GM18907 (cell line): ENCODE measurements around the gene CLASP2.

Experiments
- ATAC-seq: cut with Tn5 transposase; IDR thresholded peaks from one replicate; pipeline ENCODE4 v1.9.1; 2021; ENCODE audit warnings: mild to moderate bottlenecking, moderate library complexity; ENCODE audit not compliant: unreplicated experiment

Gene CLASP2

DNA sequence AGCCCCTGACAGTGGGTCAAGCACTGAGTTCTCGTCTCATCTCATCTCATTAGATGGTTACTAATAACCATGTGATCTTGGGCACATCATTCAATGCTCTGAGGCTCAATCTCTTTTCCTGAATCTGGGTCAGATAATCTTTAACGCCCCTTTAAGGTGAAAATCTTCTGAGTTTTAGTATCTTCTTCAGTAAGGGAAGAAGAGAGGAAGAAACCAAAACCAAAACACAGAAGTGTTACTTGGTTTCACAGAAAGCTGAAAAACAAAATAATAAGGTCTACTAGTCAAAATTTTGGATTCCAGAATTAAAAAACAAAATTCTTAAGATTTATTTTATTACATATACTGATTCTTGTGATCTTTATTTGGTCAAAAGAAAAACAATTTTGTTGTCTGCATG, 78.2 kb downstream of the CLASP2 start:
- no peak for ATAC-seq

DNA sequence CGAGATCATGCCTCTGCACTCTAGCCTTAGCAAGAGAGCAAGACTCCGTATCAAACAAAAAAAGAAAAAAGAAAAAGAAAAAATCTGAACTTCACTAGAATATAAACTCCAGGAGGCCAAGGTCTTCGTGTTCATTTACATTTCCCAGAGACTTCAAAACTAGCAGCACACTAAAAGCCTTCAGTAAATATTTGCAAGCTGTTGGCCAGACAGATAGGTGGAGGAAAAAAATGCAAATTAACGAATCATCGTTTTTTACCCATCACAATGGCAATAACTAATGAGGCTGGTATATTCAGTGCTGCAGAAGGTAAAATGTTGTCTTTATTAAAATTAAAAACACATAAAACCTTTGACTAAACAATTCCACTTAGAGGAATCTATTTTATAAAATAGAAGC, 80.6 kb downstream of the CLASP2 start:
- ATAC-seq: no peak

DNA sequence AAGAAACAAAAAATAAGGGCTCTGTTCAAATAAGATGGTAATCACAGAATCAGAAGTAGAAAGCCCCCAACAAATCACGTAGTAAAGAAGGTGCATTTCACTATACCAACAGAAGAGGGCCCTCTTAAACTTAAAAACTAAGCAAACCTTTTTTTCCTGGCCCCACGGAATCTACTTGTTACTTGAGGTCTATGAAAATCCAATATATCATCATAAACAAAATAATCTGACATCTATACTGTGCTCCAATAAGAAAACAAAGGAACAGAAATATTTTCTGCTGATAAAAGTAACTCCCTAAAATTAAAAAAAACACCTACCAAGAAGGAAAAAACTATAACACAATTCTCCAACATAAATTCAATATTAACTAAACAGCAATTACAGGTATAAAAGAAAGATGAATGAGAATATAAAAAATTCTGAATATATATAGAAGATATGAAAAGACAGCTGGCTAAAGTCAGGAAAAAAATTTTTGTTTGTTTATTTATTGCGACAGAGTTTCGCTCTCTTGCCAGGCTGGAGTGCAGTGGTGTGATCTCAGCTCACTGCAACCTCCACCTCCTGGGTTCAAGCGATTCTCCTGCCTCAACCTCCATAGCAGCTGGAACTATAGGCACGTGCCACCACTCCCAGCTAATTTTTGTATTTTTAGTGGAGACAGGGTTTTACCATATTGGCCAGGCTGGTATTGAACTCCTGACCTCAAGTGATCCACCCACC, 81.8 kb downstream of the CLASP2 start:
- ATAC-seq: no peak

DNA sequence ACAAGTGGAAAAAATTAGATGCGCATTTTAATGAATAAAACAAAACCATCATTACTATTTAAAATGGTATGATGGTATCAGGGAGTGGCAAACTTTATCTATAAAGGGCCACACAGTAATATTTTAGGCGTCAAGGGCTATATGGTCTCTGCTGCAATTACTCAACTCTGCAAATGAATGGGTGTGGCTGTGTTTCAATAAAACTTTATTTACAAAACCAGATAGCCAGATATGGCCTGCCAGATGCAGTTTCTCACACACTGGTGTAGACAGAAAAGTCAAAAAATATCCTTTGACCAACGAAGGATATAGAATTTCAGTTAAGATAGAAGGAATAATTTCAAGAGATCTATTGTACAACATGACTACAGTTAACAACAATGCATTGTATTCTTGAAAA, 83.8 kb downstream of the CLASP2 start:
- ATAC-seq: no peak

DNA sequence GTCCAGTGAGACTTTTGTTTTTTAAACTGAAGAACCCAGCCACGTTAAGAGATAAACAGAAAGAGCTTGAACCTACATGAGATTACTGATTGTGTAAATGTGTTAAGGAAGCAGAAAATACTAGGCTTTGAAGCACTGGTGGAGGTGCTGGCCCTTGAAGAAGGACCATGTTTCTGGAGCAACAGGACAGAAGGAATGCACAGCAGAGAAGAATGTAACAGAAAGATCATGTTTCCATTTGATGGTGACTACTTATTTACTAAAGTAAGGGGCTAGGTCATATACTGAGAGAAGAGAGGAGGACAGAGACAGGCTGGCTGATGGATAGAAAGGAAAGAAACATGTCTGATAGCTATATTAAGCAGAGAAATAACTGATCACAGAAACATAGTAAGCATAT, 88.8 kb downstream of the CLASP2 start:
- no peak for ATAC-seq

DNA sequence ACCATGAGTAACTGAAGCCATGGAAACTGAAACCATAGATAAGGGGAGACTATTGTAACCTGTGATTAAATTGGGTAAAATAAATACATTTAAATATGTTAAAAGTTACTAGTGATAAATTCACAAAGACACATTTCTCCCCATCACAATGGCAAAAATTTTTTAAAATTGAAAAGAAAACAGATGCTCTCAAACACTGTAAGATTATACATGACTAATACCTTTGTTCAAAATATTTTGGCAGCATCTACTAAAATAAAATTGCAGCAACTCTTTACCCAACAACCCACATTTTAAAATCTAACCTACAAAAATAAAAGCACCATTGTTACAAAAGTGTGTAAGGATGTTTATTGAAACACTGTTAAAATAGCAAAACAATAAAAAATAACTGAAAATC, 93.3 kb downstream of the CLASP2 start:
- ATAC-seq: no peak

DNA sequence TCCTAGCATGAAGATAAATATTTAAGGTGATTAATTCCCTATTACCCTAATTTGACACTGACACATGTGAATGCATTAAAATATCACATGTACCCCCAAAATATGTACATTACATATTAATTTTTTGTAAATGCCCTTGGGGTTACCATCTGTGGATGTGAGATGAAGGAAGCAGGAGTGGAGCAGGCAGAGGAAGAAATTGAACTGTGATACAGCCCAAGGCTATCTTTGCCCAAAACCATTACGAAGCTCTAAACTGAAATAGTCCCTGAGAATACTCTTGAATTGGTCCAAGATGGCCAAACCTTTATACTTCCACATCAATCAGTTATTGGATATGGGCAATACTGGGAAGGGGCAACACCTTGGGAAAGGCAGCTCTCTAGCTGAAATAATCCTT, 105.0 kb downstream of the CLASP2 start:
- no peak for ATAC-seq

DNA sequence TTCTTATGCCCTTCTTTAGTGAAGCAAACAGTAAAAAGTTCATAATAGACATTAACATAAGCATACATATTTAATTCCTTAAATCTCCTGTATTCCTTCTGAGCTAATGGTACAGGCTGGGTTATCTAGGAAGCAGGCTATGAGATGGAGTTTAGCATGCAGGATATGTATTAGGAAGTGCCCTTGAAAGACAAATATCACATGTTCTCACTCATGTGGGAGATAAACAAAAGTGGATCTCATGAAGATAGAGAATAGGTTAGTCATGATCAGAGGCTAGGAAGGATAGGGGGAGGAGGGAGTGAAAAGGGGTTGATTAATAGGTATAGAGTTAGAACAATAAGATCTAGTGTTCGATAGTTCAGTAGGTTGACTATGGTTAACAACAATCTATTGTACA, 105.4 kb downstream of the CLASP2 start:
- ATAC-seq: no peak

DNA sequence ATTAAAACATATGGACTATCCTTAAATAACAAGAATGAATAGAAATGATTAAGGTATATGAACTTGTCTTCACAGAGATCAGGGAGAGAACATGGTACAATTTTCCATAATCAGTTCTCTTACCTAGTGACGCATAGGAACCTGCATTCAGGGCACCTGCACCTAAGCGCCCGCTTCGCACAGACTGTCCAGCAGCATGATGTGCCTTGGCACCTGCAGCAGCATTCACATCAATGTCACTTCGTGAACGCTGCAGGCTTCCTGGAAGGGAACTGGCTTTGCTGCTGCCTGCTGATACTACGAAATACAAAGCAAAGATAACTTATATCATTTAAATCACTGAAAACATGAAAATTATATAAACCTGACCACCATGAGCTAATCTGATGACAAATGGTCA, 115.2 kb downstream of the CLASP2 start:
- no peak for ATAC-seq

DNA sequence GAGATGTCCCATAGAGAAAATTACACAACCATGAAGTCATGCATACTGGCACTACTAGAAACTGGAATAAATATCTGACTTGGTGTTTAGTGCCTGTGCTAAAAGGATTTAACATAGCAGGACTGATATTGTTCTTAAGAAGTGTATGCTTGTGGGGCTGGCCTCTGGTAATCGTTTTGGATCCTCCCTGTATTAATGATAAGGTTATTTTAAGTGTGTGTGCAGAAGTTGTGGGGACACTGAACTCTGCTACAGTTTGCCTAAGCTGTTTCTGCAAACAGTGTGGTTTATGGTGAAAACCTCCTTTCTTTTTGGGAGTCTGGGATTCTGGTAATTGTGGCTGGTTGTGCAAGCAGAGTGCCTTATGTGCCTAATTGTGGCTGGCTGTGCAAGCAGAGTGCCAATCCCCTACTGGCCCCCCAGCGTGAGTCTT, 120.8 kb downstream of the CLASP2 start:
- no peak for ATAC-seq

DNA sequence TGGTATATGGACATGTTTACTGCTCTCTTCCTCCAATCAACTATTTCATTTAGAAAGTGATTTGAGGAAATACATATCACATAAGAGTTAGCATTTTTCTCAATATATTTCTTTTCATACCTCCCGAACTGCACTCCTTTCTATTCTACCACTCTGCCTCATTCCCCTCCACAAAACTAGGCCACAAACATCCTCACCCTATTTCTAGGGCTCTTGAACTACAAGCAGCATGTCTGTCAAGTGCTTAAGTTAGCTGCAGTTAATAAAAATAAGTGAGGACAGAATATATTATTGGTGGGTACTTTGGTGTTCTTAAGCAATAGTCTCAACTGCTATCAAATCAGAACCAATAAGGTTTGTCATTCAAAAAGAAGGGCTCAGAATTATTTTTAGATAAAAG, 125.1 kb downstream of the CLASP2 start:
- ATAC-seq: no peak

DNA sequence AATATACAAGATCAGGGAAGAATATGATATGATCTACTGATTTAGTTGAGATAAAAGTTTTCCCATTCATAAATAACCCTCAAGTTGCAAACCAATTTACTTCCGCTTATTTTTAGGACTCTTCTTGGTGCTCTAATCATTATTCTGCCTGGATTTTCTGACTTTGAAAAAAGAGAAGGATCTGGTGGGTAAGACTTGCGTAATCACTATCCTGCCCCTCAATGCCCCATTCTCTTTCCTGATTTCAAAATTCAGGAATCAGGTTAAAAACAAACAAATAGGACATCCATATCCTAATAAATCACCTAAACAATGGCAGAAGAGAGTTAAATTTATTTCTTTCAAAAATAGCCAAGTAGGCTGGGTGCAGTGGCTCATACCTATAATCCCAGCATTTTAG, 127.5 kb downstream of the CLASP2 start:
- ATAC-seq: no peak

DNA sequence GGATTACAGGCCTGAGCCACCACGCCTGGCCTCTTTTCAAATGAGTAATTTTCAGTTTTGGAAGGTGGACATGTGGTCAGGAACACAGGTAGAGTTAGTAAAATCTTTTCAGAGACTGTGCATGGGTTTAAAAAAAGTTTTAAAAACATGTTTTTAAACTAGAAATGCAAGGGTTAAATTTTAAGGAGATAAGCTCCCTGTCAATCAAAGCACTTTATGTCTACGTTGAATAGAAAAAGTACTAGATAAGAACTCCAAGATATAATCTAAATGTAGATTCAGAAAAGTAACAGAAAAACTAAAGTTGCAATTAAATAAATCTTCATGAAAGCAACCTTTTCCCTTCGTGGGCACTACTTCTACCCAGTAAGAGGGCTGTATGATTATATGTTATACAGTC, 131.7 kb downstream of the CLASP2 start:
- ATAC-seq: no peak

DNA sequence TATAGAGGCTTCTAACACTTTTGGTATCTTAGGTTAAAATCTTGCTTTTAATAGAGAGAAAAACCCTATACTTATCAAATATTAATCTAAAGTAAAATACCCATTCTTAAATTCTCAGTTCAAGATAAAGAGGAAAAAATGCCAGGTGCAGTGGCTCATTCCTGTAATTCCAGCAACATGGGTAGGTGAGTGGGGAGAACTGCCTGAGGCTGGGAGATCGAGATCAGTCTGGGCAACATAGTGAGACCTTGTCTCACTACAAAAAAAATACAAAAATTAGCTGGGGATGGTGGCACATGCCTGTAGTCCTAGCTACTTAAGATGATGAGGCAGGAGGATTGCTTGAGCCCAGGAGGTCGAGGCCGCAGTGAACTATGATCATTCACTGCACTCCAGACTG, 135.8 kb downstream of the CLASP2 start:
- ATAC-seq: no peak

DNA sequence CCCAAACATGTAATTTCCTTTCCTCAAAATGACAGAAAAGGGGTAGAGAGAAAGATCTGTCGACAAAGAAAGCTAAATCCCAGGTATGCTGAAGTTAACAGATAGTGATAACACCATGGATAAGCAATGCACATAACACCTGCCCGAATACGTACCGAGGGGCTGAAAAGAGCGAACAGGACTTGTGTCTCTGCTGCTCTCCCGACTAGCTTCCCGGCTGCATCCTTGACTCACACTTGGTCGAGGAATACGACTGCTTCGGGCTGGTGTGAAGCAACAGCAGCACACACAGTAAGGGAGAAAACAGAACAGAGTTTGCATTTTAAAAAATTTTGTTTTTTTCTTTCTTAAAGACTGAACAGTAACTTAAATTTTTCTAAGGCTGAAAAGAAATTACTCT, 136.4 kb downstream of the CLASP2 start:
- no peak for ATAC-seq

DNA sequence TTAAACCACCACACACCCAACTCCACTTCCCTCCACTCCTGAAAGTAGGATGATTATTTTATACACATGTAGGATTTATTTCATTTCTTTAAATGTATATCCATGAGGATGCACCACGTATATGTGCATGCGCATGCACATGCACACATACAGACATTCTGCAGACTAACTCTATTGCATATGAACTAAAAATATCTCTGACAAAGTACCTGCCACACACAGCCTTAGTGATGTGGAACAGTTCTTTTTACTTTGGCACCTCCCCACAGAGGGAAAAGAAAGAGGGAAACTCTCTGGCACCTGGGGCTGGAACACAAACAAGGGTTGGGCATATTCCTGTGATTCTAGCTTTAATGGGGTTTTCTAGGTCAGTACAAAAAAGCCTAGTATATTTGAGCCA, 138.2 kb downstream of the CLASP2 start:
- ATAC-seq: no peak

DNA sequence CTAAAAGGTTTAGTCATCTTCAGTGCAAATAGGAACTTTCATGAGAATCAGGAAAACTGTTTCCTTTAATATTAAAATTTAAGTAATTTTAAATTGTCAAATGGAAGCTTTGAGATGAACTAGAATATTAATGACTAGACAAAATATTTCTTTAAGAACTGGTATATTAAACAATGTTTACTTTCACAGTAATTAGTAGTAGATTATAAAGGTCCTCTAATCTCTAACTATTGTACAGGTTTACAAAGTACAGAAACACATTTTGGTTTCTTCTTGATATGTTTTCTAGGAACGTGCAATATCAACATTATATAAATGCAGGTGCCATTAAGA, 138.9 kb downstream of the CLASP2 start:
- no peak for ATAC-seq

DNA sequence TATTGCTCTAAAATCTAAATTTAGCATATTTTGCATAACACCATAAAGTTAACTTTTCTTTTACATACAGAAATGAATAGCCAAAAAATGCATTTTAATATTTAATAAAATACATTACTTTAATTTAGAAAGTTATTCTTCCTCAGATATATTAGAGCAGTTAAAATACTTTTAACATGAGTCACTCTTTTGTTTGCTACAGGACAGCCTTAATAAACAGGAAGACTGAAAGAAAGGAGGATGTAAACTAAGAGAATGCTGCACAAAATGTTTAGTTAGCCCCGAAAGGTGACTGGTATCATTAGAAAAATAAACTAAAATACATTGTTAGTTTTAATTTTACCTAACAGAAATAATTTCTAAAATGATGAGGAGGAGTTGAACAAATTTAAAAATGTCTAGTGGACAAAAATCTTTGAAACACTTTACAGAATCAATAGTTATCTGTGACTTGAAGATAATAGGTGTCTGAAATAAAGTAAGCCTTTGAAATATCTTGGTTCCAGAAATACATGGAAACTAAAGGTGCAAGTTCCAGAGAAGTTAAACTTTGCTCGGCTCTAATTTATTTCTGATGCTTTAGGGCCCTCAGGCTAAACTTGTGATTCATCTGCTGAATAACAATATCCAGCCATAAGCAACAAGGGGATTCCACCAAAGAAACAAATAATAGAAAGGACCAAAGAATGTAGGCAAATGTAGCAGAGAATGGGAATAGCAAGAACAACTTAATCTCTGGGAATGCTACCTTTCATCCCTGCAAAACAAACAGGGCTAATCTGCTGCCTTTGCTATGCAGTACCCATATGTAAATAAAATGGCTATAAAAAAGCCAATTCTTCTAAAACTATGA, 139.5 kb downstream of the CLASP2 start:
- ATAC-seq: no peak

DNA sequence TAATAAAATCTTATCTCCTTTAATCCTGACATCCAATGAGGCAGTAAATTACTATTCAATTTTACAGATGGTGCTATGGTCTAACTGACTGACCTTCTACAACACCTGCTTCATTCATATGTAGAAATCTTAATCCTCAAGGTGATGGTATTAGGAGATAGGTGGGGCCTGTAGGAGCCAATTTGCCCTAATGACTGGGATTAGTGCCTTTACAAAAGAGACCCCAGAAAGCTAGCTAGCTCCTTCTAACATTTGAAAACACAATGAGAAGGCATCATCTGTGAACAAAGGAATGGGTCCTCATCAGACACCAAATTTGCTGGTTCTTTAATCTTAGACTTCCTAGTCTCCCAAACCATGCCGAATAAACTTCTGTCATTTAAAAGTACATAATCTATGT, 140.5 kb downstream of the CLASP2 start:
- ATAC-seq: no peak

DNA sequence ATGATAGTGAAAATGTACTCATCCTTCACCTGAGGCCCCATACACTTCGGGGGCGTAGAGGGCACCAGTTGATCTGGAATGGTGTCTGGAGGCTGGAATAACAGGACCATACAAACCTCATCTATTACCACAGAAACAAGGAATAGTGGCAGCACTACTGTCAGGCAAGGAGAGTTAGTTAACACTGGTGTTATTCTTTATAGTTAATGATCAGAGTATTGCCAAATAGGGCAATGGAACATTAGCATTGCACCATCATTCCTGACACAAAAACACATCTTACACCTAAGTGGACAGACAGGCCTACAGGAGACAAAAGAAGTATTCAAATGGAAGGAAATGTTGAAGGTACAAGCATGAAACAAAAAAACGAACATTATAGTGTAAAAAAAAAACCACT, 140.9 kb downstream of the CLASP2 start:
- ATAC-seq: no peak

DNA sequence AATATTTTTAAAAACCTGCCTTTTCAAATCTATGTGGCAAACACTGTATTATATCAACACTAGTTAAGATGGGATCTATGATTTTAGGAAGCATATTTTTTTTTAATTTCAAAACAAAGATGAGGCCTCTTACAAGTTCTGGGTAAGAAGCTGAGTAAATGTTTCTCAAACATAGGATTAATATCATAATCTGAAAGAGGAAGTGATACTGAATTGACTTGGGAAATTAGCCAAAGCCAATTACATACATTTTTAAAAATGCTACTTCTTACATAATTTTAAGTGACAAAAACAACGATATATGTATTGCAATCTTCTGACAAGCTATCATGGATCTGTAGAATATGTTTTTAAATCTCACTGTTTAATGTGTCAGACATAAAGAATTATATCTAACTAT, 142.7 kb downstream of the CLASP2 start:
- ATAC-seq: no peak

DNA sequence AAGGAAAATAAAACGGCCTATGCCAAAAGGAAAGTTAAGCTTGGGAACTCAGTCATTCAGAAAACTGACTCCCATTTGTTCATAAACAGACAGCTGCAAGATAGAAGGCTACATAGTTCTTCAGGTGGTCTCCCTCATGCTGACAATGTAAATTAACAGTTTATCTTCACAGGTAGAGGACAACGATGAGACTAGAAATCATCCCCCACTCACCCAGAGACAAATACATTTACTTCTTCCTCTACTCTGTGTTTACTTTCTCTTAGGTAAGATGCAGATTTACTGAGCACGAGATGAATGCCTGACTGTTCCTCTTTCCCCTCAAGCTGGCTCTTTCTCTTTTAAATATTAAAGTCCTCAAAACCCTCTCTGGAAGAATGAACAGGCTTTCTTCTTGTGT, 160.2 kb downstream of the CLASP2 start:
- ATAC-seq: no peak

DNA sequence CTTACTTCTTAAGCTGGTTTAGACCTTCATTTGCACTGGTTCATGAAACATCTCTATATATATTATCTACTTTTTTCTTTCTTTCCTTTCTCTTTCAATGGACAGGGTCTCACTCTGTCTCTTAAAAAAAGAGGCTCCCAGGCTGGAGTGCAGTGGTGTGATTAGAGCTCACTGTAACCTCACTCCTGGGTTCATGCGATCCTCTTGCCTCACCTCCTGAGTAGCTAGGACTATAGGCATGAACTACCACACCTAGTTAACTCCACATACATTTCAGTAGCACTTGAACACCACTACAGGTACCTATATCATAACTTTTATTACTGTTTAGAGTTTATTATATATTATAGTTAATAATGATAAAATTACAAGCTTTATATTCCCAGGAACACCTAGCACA, 160.8 kb downstream of the CLASP2 start:
- no peak for ATAC-seq
